Measurements from ENCODE around the gene GLDN.

Gene GLDN

GRCh38 chr15:51323749-51324148, 17.7 kb upstream of the GLDN start:
- DNase-seq, result no peak

GRCh38 chr15:51325167-51325566, 16.3 kb upstream of the GLDN start:
- DNase-seq, result no peak

DNA sequence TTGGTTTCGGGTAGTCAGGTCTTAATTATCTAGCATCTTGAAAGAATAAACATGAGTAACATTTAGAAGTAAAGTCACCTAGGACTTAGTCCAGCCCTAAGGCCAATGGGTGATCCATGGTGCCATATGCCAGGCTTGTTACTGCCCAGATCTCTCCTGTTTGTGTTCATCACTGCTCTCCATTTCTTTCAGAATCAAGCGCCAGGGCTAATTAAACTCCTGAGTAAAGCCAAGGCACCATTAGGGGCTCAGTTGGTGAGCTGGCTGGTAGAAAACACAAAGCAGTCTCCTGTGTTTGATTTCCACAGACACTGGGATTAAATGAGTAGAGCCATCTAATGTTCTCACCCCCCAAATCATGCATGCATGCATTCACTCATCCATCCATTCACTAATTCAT, 14.4 kb upstream of the GLDN start:
- DNase-seq, result no peak

GRCh38 chr15:51328926-51329325, 12.5 kb upstream of the GLDN start:
- DNase-seq, result no peak

- DNase-seq, result no peak
Measured at GRCh38 chr15:51331141-51331540, 10.3 kb upstream of the GLDN start.

DNA sequence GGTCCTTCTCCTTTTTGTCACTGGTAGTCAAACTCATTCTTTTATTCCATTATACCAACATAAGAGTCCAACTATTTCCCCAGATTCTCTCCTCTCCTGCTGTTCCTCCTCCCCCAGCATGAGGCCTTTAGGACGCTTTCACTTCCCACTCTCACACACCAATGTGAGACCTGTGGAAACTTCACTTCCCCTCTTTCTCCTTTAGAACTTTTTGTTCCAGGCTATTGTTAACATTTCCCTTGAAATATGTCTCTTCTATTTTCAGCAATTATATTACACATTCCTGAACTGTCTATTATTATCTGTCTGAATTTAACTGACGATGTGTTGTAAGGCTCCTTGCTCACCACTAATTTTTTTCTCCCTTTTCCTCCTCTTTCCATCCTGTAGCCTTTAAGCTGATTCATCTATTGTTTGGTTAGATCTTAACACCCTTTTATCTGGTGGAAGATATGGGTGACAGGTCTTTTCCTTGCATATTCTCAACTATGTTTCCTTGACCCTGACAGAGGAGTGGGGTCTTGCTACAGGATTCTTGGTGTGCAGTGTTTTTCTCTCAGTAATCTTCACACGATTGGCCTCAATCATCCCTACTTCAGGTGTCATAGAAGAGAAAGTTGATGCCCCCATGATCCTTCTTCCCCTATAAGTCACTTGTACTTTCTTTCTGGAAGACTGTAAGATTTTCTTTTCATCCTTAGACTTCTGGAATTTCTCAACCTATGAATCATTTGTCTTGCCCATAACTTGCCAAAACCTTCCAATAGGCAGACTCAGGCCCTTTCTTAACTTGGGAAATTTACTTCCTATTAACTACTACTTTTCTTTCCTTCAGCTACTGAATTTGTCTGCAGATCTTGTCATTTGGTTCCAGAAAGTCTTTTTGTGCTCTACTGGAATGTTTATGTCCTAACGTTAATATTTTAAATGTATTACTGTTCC, 9.0 kb upstream of the GLDN start:
- no peak for DNase-seq

- no peak for DNase-seq
Measured at GRCh38 chr15:51333571-51333970, 7.9 kb upstream of the GLDN start.

- no peak for DNase-seq
Measured at GRCh38 chr15:51334011-51334451, 7.4 kb upstream of the GLDN start.

- no peak for DNase-seq
Measured at GRCh38 chr15:51335087-51335486, 6.4 kb upstream of the GLDN start.

GRCh38 chr15:51335538-51336410, 5.7 kb upstream of the GLDN start:
- DNase-seq, result no peak

GRCh38 chr15:51338496-51338895, 3.0 kb upstream of the GLDN start, which contains the start of gene CYP19A1:
TSS of gene CYP19A1 (minus strand) at chr15:51338596. CDS start at chr15:51242912, 95,684 bp downstream.
- no peak for DNase-seq

DNA sequence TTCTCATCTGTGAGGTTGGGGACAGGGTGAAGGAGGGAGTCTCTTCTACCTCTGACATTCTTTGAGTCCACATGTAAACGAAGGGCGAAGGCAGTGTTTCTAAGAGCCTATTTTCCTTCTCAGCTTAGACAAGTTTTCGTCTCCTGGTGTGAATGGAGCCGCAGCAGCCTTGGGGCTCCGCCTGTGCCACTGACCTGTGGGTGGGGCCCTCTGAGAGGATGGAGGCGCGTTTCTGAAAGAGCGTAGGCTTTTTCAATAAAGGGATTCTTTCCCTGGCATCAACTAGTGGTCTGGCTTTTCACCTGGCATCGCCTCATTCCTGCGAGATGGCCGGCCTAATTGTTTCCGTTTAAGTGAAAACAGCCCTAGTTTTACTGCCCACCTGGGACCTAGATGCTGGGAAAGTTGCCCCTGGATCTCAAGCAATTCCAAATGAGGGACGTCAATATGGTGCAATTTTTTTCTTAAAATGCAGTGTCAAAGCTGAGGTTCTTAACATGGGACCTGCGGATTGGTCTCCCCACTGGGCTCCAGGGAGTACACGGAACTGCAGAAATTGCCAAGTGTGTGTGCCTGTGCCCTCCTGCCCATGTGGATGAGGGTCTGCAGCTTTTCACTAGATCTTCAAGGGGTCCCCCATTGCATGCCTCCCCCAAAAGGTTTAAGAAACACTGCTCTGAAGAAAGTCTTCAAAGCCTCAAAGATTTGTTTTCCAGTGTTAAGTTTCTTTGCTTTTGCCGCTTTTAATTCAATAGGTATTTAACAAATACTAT, 958 bp downstream of the GLDN start:
- DNase-seq, result no peak

GRCh38 chr15:51343466-51343865, 2.0 kb downstream of the GLDN start:
- DNase-seq, result no peak

DNA sequence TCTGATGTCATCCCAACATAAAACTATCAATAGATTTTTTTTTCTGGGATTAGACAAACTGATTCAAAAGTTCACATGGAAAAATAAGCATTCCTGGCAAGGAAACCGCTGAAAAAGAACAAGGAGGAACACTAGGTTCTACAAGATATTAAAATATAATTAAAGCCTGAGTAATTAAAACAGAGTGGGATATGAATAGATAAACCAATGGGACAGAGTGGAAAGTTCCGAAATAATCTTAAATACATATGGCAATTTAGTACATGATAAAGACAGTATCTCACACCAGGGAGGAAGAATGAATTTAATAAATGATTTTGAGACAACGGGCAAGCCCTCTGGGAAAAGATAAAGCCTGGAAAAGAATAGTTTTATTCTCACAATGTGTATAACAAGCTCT, 4.7 kb downstream of the GLDN start:
- DNase-seq, result no peak

GRCh38 chr15:51348688-51349087, 7.2 kb downstream of the GLDN start:
- no peak for DNase-seq

GRCh38 chr15:51349156-51349844, 7.8 kb downstream of the GLDN start:
- no peak for DNase-seq

DNA sequence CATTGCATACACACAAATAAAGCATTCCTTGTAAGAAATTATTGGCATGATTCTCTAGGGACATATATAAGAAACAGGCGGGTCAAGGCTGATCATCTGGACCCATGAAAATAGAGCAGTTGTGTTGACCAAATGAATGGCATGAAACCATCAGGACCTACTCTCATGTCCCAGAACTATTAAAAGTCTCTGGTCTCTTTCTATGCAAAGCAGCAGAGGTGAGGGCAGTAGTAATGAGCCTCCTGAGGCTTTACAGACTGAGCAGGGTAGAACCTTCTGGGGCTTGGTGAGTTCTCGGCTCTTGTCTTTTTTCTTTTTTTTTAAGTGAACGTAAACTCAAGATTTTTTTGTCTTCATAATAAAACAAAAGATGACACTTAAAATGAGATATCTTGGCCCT, 9.3 kb downstream of the GLDN start:
- no peak for DNase-seq

DNA sequence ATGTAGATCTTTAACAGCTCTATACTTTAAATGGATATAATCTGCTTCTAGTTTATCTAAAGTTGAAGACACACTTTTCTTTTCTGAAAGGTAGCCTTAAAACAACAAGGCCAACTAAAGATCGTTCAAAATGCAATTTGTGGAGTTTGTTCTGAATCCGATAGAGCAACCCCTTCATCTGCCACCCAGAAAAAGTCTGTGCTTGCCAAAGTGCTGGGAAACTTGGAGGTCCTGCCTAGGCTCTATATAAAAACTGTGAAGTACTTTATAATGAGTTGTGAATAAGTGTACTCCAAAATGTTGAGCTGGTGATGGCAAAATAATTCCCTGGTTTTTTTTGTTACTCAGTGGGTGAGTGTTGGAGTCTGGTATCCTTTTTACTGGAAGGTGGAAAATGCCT, 12.5 kb downstream of the GLDN start:
- no peak for DNase-seq

GRCh38 chr15:51355096-51355495, 13.6 kb downstream of the GLDN start:
- no peak for DNase-seq

- DNase-seq, result no peak
Measured at GRCh38 chr15:51356147-51356546, 14.7 kb downstream of the GLDN start.

DNA sequence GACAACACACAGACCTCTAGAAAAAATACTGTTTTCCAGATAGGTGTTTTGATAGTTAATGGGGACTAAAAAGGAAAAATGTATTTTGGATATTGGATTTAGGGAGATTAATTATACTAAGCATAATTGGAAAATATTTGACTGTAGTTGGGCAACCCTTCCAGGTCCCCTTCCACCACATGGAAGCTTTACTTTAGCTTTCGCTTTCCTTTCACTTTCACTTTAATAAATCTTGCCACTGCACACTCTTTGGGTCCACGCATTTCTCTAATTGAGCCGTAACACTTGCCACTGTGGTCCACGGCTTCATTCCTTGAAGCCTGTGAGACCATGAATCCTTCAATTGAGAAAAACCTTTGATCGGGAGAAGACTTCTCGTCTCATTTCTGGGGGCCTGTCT, 15.5 kb downstream of the GLDN start:
- DNase-seq, result no peak

GRCh38 chr15:51359981-51360380, 18.5 kb downstream of the GLDN start:
- no peak for DNase-seq

All from cortex of kidney (tissue), 1 donor.